H1 (cell line): ENCODE measurements around the gene GANC. TPM values are rescaled to one million over a fixed set of nuclear protein-coding genes. Genes with fewer than 3 reads are reported as not detected.

Experiments used
- CEBPB ChIP-seq: IDR thresholded peaks from 2 replicates; pipeline ENCODE4 v1.6.1; 2012; ENCODE audit warnings: low read depth, low read length
- CHD7 ChIP-seq: fragments of 300-600 bp; sonication (generic); IDR thresholded peaks from 2 replicates; pipeline ENCODE4 v1.7.1; 2012; ENCODE audit warnings: low read length, moderate library complexity, mild to moderate bottlenecking, inconsistent platforms; ENCODE audit not compliant: insufficient replicate concordance
- CREB1 ChIP-seq: IDR thresholded peaks from 2 replicates; pipeline ENCODE4 v1.6.1; 2012; ENCODE audit warnings: inconsistent platforms
- EZH2 ChIP-seq: fragments of 200-600 bp; sonication (generic); IDR thresholded peaks from 2 replicates; pipeline ENCODE4 v1.7.1; 2012; ENCODE audit warnings: low read depth, mild to moderate bottlenecking, moderate library complexity, low read length, inconsistent platforms; ENCODE audit not compliant: severe bottlenecking
- KDM5A ChIP-seq: fragments of 200-600 bp; IDR thresholded peaks from 2 replicates; pipeline ENCODE4 v1.7.1; 2012; ENCODE audit warnings: mild to moderate bottlenecking, low read length, inconsistent platforms, mixed read lengths
- MAFK ChIP-seq: IDR thresholded peaks from 2 replicates; pipeline ENCODE4 v1.6.1; 2012; ENCODE audit warnings: low read depth, mild to moderate bottlenecking, improper control_type of control experiment, low read length
- MAX ChIP-seq: IDR thresholded peaks from 2 replicates; pipeline ENCODE4 v1.6.1; 2012; ENCODE audit warnings: inconsistent platforms
- POLR2A ChIP-seq, 2 experiments: IDR thresholded peaks; 1 replicate in 1 of 2; 2 replicates in 1 of 2; pipeline ENCODE4 v1.6.1; 2011; ENCODE audit warnings: low read depth in 2 of 2, low read length in 2 of 2, mild to moderate bottlenecking in 2 of 2; ENCODE audit errors: control extremely low read depth in 1 of 2
- SP4 ChIP-seq: IDR thresholded peaks from 2 replicates; pipeline ENCODE4 v1.6.1; 2012; ENCODE audit warnings: low read length, inconsistent platforms
- polyA plus RNA-seq, 7 experiments: library from polyadenylated mRNA; depleted of rRNA in 3 of 7; stranded (reverse) in 5 of 7; unstranded in 2 of 7; fragments of >200 nt in 5 of 7; fragments of 200-250 nt in 2 of 7; gene quantifications; 1 replicate in 5 of 7; 2 replicates in 1 of 7; 4 replicates in 1 of 7; pipeline versions ENCODE4 v1.2.1 to v1.2.3, GENCODE V29; 2011 to 2013; ENCODE audit warnings: missing spikeins in 2 of 7, mixed read lengths in 2 of 7
- total RNA-seq: library from RNA; stranded (reverse); fragmentation: NEBNext Ultra II Directional; extraction: Animal tissue kit (Norgen Biotek cat#: 25700); gene quantifications from 2 replicates; pipeline ENCODE4 v1.2.1, GENCODE V29; 2021

GANC gene
- total and polyA plus RNA-seq, 2 of the 8 experiments (the other 6 are each of a cell fraction or from before 2014, with no cell fraction given): 6.8 to 14.4 TPM

GRCh38 chr15:42373936-42374335, 100.9 kb downstream of the GANC start (continued):
- TF ChIP-seq CHD7 (no peak), SP4 (no peak), MAX (no peak), EZH2 (no peak), KDM5A (no peak), POLR2A (IDR thresholded peaks at IDR 0.05; ENCODE audit: control extremely low read depth in 1 of 2, low read depth in 2 of 2, low read length in 2 of 2) (no peak), CEBPB (no peak), CREB1 (no peak), MAFK (no peak)
